Liver (tissue), 9 donors: ENCODE measurements around the gene PRICKLE3. TPM values are rescaled to one million over a fixed set of nuclear protein-coding genes. Genes with fewer than 3 reads are reported as not detected.
"Not testable (repeated sequence)": the region's sequence is repeated elsewhere in the genome, so short reads cannot be mapped to it uniquely, and the experiment has no call there.

Experiments
- DNase-seq: peaks from one replicate; pipeline ENCODE4 v3.0.0-alpha.2; 2017; ENCODE audit warnings: low spot score
- H3K27ac ChIP-seq, 2 donors: one replicate each; pipeline ENCODE4 v1.7.0; 2013; ENCODE audit warnings: inconsistent platforms in 2 of 2, low read length in 2 of 2, control low read depth in 1 of 2, low read depth in 1 of 2, mild to moderate bottlenecking in 1 of 2
- H3K27me3 ChIP-seq, 4 donors: one replicate each; pipeline versions ENCODE4 v1.6.1 to v1.7.0; 2013; ENCODE audit warnings: low read length in 3 of 4, inconsistent platforms in 1 of 4, mild to moderate bottlenecking in 1 of 4, moderate library complexity in 1 of 4; ENCODE audit not compliant: control insufficient read depth in 4 of 4, insufficient read depth in 4 of 4
- H3K36me3 ChIP-seq, 4 donors: one replicate each; pipeline versions ENCODE4 v1.6.1 to v1.7.0; 2013; ENCODE audit warnings: low read length in 3 of 4, mild to moderate bottlenecking in 3 of 4, low read depth in 1 of 4, moderate library complexity in 1 of 4; ENCODE audit not compliant: control insufficient read depth in 4 of 4, insufficient read depth in 3 of 4
- H3K4me1 ChIP-seq, 4 donors: one replicate each; pipeline versions ENCODE4 v1.6.1 to v1.7.0; 2013; ENCODE audit warnings: low read length in 3 of 4, mild to moderate bottlenecking in 3 of 4, moderate library complexity in 1 of 4; ENCODE audit not compliant: control insufficient read depth in 4 of 4, insufficient read depth in 4 of 4
- H3K4me3 ChIP-seq, 3 donors: one replicate each; pipeline versions ENCODE4 v1.6.1 to v1.7.0; 2013; ENCODE audit warnings: low read length in 3 of 3, control low read depth in 1 of 3, low read depth in 1 of 3, mild to moderate bottlenecking in 1 of 3
- H3K9ac ChIP-seq, 2 donors: one replicate each; pipeline ENCODE4 v1.7.0; 2013; ENCODE audit warnings: low read length in 2 of 2, mild to moderate bottlenecking in 2 of 2, moderate library complexity in 2 of 2, control low read depth in 1 of 2, low read depth in 1 of 2
- H3K9me3 ChIP-seq, 4 donors: one replicate each; pipeline versions ENCODE4 v1.6.1 to v1.7.0; 2013; ENCODE audit warnings: low read length in 3 of 4; ENCODE audit not compliant: control insufficient read depth in 4 of 4
- ATF3 ChIP-seq: IDR thresholded peaks from 2 replicates; pipeline ENCODE4 v1.6.1; 2016; ENCODE audit warnings: antibody characterized with exemption
- FOXA2 ChIP-seq: IDR thresholded peaks from 2 replicates; pipeline ENCODE4 v1.6.1; 2016; ENCODE audit warnings: antibody characterized with exemption
- GABPA ChIP-seq, 2 donors: IDR thresholded peaks in 1 of 2; conservative IDR thresholded peaks in 1 of 2; 2 replicates each; pipeline ENCODE4 v1.6.1; 2016; ENCODE audit warnings: antibody characterized with exemption in 2 of 2, mild to moderate bottlenecking in 1 of 2, moderate library complexity in 1 of 2
- HNF4A ChIP-seq, 2 donors: conservative IDR thresholded peaks; 2 replicates each; pipeline ENCODE4 v1.6.1; 2016; ENCODE audit warnings: antibody characterized with exemption in 2 of 2, mild to moderate bottlenecking in 2 of 2
- JUND ChIP-seq, 2 donors: IDR thresholded peaks; 2 replicates each; pipeline ENCODE4 v1.6.1; 2016; ENCODE audit warnings: antibody characterized with exemption in 2 of 2
- NR2F2 ChIP-seq: IDR thresholded peaks from 2 replicates; pipeline ENCODE4 v1.6.1; 2016; ENCODE audit warnings: antibody characterized with exemption
- RAD21 ChIP-seq, 2 donors: IDR thresholded peaks; 2 replicates each; pipeline ENCODE4 v1.6.1; 2016; ENCODE audit warnings: antibody characterized with exemption in 2 of 2, mild to moderate bottlenecking in 2 of 2
- SP1 ChIP-seq: IDR thresholded peaks from 2 replicates; pipeline ENCODE4 v1.6.1; 2018; ENCODE audit warnings: antibody characterized with exemption, mild to moderate bottlenecking
- WGBS: extraction: QIAGEN DNeasy Blood & Tissue Kit; methylation state at CpG from one replicate; pipeline ENCODE4 v1.1.7; 2013; 5-methylcytosine and 5-hydroxymethylcytosine counted together
- polyA plus RNA-seq, 2 donors: library from polyadenylated mRNA; stranded (reverse) in 1 of 2; unstranded in 1 of 2; fragments of 200-250 nt in 1 of 2; fragments of >200 nt in 1 of 2; fragmentation: Nextera tagmentation in 1 of 2; extraction: Ambion mirVana in 1 of 2; gene quantifications; one replicate each; pipeline versions ENCODE4 v1.2.1 to v1.2.3, GENCODE V29; 2013 to 2015
- total RNA-seq, 2 donors: library from RNA; depleted of rRNA; stranded (reverse); fragments of >200 nt; gene quantifications; one replicate each; pipeline ENCODE4 v1.2.3, GENCODE V29; 2014
- TF ChIP-seq, protein P1 (sequence below): fragments of 150-350 bp; IDR thresholded peaks from 2 replicates; pipeline ENCODE4 v1.5.1; 2017; ENCODE audit warnings: improper control_type of control experiment, low read depth, low read length; ENCODE audit not compliant: missing input control
- TF ChIP-seq, protein P2 (sequence below): IDR thresholded peaks from 2 replicates; pipeline ENCODE4 v1.6.1; 2016; ENCODE audit warnings: antibody characterized with exemption
- donor health status: healthy.
- donor health status: healthy.
- donor health status: healthy.
- donor health status: healthy.
- donor health status: healthy.

Gene PRICKLE3
- total and polyA plus RNA-seq, 4 donors, result 2.1 to 6.5 (median 2.9) TPM

DNA sequence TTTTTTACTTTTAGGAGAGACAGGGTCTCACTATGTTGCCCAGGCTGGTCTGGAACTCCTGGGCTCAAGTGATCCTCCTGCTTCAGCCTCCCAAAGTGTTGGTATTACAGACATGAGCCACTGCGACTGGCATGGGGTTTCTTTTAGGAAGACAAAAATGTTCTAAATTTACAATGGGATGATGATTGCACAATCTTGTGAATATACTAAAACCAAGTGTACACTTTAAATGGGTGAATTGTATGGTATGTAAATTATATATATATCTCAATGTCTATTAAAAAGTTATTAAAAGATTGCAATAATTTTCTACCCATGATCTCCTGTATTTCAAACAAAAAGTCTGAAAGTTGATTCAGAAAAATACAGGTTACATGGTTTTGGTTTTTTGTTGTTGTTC lies 32.7 kb downstream of the PRICKLE3 start:
- Histone ChIP-seq H3K36me3 (no peaks in the 10 kb centered on the region), H3K4me3 (no peak overlapping the region), H3K9me3 (no peaks in the 10 kb centered on the region), H3K27me3 (no peaks in the 10 kb centered on the region), H3K27ac (no peak overlapping the region), H3K9ac (no peak overlapping the region), H3K4me1 (peaks cover 0 to 7% (median 0%) of the 10 kb centered on the region in 4 donors)
- DNase-seq, result no peak
- TF ChIP-seq, protein P1, sequence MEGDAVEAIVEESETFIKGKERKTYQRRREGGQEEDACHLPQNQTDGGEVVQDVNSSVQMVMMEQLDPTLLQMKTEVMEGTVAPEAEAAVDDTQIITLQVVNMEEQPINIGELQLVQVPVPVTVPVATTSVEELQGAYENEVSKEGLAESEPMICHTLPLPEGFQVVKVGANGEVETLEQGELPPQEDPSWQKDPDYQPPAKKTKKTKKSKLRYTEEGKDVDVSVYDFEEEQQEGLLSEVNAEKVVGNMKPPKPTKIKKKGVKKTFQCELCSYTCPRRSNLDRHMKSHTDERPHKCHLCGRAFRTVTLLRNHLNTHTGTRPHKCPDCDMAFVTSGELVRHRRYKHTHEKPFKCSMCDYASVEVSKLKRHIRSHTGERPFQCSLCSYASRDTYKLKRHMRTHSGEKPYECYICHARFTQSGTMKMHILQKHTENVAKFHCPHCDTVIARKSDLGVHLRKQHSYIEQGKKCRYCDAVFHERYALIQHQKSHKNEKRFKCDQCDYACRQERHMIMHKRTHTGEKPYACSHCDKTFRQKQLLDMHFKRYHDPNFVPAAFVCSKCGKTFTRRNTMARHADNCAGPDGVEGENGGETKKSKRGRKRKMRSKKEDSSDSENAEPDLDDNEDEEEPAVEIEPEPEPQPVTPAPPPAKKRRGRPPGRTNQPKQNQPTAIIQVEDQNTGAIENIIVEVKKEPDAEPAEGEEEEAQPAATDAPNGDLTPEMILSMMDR, result no peak
- TF ChIP-seq JUND (IDR thresholded peaks at IDR 0.05) (no peak), FOXA2 (no peak), ATF3 (no peak), NR2F2 (no peak), GABPA (IDR thresholded peaks at IDR 0.05 in 1 of 2, conservative IDR thresholded peaks at IDR 0.05 in 1 of 2) (no peak), SP1 (no peak), HNF4A (conservative IDR thresholded peaks at IDR 0.05) (no peak), RAD21 (IDR thresholded peaks at IDR 0.05) (no peak)
- TF ChIP-seq, protein P2, sequence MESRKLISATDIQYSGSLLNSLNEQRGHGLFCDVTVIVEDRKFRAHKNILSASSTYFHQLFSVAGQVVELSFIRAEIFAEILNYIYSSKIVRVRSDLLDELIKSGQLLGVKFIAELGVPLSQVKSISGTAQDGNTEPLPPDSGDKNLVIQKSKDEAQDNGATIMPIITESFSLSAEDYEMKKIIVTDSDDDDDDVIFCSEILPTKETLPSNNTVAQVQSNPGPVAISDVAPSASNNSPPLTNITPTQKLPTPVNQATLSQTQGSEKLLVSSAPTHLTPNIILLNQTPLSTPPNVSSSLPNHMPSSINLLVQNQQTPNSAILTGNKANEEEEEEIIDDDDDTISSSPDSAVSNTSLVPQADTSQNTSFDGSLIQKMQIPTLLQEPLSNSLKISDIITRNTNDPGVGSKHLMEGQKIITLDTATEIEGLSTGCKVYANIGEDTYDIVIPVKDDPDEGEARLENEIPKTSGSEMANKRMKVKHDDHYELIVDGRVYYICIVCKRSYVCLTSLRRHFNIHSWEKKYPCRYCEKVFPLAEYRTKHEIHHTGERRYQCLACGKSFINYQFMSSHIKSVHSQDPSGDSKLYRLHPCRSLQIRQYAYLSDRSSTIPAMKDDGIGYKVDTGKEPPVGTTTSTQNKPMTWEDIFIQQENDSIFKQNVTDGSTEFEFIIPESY, result no peak
- 94% methylated on average over 1 of the region's 1 CpG for WGBS

GRCh38 chrX:49149291-49149690 lies 36.9 kb downstream of the PRICKLE3 start:
- WGBS, result 96% methylated on average over 14 of the region's 14 CpGs
- DNase-seq, H3K27me3 ChIP-seq: not testable (repeated sequence)

GRCh38 chrX:49148390-49149100 lies 37.6 kb downstream of the PRICKLE3 start:
- not testable (repeated sequence) for H3K9me3 ChIP-seq, H3K36me3 ChIP-seq, H3K9ac ChIP-seq, H3K27me3 ChIP-seq, DNase-seq, H3K4me3 ChIP-seq, H3K4me1 ChIP-seq
- peak overlapping the region in 1 of 2 donors; percentile 12 for H3K27ac ChIP-seq
- 83% methylated on average over 21 of the region's 21 CpGs for WGBS

More at GRCh38 chrX:49149291-49149690, 36.9 kb downstream of the PRICKLE3 start:
- not testable (repeated sequence) for H3K4me3 ChIP-seq, H3K36me3 ChIP-seq, H3K9ac ChIP-seq, H3K27ac ChIP-seq, H3K4me1 ChIP-seq, H3K9me3 ChIP-seq
